HepG2 (cell line): ENCODE measurements around the gene LRRC3.

Experiments used
- ETV6 ChIP-seq: sonication (generic); formaldehyde crosslinking; conservative IDR thresholded peaks from 2 replicates; pipeline ENCODE4 v1.4.0; 2020; ENCODE audit warnings: missing genetic modification reagents
- EZH2 ChIP-seq: conservative IDR thresholded peaks from 2 replicates; pipeline ENCODE4 v1.6.1; 2012; ENCODE audit warnings: mild to moderate bottlenecking, low read depth, low read length, moderate library complexity
- IKZF4 ChIP-seq: sonication (generic); formaldehyde crosslinking; IDR thresholded peaks from 2 replicates; pipeline ENCODE4 v1.5.1; 2020; ENCODE audit warnings: borderline replicate concordance, mild to moderate bottlenecking, low read depth, missing genetic modification reagents; ENCODE audit errors: not compliant biosample characterization
- RAD21 ChIP-seq: fragments of 450-650 bp; formaldehyde crosslinking; IDR thresholded peaks from 2 replicates; pipeline ENCODE4 v1.5.0; 2020; ENCODE audit warnings: mild to moderate bottlenecking
- TRIM24 ChIP-seq: sonication (generic); formaldehyde crosslinking; IDR thresholded peaks from 2 replicates; pipeline ENCODE4 v1.8.0; 2022; ENCODE audit warnings: mild to moderate bottlenecking, missing genetic modification reagents
- WIZ ChIP-seq: sonication (generic); formaldehyde crosslinking; IDR thresholded peaks from 2 replicates; pipeline ENCODE4 v1.5.1; 2020; ENCODE audit warnings: mild to moderate bottlenecking, missing genetic modification reagents
- ZNF260 ChIP-seq: sonication (generic); formaldehyde crosslinking; IDR thresholded peaks from 2 replicates; pipeline ENCODE4 v1.4.0; 2020; ENCODE audit warnings: missing genetic modification reagents, low read depth, mild to moderate bottlenecking, borderline replicate concordance
- ZNF274 ChIP-seq: sonication (generic); formaldehyde crosslinking; IDR thresholded peaks from 2 replicates; pipeline ENCODE4 v1.5.1; 2020; ENCODE audit warnings: mild to moderate bottlenecking, missing genetic modification reagents
- ZNF441 ChIP-seq: sonication (generic); formaldehyde crosslinking; IDR thresholded peaks from 2 replicates; pipeline ENCODE4 v1.7.0; 2021; ENCODE audit warnings: missing genetic modification reagents, borderline replicate concordance
- TF ChIP-seq, protein P1 (sequence below): sonication (generic); formaldehyde crosslinking; IDR thresholded peaks from 2 replicates; pipeline ENCODE4 v1.8.1; 2023; ENCODE audit warnings: missing genetic modification reagents, inconsistent platforms, borderline replicate concordance
- TF ChIP-seq, protein P2 (sequence below): IDR thresholded peaks from 2 replicates; pipeline ENCODE4 v1.6.1; 2016; ENCODE audit warnings: low read depth, control low read depth
- TF ChIP-seq, protein P3 (sequence below), 2 experiments: sonication (generic) in 1 of 2; formaldehyde crosslinking in 1 of 2; IDR thresholded peaks; 2 replicates each; pipeline versions ENCODE4 v1.5.1 to v1.6.1; 2011 to 2020; ENCODE audit warnings: borderline replicate concordance in 1 of 2, low read depth in 1 of 2, low read length in 1 of 2, mild to moderate bottlenecking in 1 of 2, missing genetic modification reagents in 1 of 2, moderate library complexity in 1 of 2

DNA sequence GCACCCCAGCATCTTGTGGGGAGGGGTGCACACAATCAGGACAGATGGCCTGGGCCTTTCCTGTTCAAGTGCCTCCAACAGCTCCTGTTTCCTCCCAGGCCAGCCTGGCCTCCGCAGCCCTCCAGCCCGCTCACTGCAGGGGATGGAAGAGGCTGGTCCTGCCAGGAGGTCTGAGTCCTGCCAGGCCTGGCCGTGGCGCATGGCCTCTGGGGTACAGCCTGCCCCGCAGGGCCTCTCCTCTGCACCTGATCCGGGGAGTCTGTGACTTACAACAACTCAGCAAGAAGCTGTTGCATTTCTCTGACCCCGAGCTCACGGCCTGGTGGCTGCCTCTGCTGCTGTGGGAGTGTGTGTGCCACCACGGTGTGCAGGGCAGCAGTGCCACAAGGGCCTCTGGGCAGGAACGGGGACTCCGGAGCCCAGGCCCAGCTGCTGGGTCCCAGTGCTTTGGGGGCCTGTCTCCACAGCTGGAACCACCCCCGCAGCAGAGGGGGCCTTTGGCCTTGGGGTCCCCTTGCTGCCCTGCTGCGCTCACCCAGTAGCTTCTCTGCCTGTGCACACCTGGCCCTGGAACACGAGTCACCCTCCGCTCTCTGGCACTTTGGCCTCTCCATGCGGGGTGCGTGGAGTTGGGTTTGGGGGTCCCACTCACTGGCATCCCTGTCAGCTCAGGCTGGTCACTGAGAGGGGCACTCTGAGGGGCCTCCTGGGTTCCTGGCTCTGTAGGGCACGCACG lies 17.4 kb upstream of the LRRC3 start:
- TF ChIP-seq WIZ (CRISPR knock-in tag) (no peak), TRIM24 (CRISPR knock-in tag) (no peak), ZNF274 (CRISPR knock-in tag) (no peak), ZNF441 (no peak), IKZF4 (CRISPR knock-in tag) (no peak), ETV6 (no peak), RAD21 (CRISPR knock-in tag) (no peak), EZH2 (no peak), ZNF260 (CRISPR knock-in tag) (no peak)
- TF ChIP-seq, protein P1, sequence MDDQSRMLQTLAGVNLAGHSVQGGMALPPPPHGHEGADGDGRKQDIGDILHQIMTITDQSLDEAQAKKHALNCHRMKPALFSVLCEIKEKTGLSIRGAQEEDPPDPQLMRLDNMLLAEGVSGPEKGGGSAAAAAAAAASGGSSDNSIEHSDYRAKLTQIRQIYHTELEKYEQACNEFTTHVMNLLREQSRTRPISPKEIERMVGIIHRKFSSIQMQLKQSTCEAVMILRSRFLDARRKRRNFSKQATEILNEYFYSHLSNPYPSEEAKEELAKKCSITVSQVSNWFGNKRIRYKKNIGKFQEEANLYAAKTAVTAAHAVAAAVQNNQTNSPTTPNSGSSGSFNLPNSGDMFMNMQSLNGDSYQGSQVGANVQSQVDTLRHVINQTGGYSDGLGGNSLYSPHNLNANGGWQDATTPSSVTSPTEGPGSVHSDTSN = no peak
- TF ChIP-seq, protein P2, sequence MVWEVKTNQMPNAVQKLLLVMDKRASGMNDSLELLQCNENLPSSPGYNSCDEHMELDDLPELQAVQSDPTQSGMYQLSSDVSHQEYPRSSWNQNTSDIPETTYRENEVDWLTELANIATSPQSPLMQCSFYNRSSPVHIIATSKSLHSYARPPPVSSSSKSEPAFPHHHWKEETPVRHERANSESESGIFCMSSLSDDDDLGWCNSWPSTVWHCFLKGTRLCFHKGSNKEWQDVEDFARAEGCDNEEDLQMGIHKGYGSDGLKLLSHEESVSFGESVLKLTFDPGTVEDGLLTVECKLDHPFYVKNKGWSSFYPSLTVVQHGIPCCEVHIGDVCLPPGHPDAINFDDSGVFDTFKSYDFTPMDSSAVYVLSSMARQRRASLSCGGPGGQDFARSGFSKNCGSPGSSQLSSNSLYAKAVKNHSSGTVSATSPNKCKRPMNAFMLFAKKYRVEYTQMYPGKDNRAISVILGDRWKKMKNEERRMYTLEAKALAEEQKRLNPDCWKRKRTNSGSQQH (CRISPR knock-in tag) = no peak
- TF ChIP-seq, protein P3, sequence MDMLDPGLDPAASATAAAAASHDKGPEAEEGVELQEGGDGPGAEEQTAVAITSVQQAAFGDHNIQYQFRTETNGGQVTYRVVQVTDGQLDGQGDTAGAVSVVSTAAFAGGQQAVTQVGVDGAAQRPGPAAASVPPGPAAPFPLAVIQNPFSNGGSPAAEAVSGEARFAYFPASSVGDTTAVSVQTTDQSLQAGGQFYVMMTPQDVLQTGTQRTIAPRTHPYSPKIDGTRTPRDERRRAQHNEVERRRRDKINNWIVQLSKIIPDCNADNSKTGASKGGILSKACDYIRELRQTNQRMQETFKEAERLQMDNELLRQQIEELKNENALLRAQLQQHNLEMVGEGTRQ (IDR thresholded peaks at IDR 0.05; ENCODE audit: low read depth, low read length) = no peak
- TF ChIP-seq, protein P3 (CRISPR knock-in tag; IDR thresholded peaks at IDR 0.05; ENCODE audit: borderline replicate concordance) = no peak
